Activated naive CD8-positive, alpha-beta T cell treated with anti-CD3 and anti-CD28 coated beads, Interleukin-2, amount 50 U/mL, for 16 hours (primary cell): Measurements from ENCODE around the gene SLC22A17.
"Not testable (repeated sequence)": the region's sequence is repeated elsewhere in the genome, so short reads cannot be mapped to it uniquely, and the experiment has no call there.

Source experiments
- DNase-seq: peaks from one replicate; pipeline ENCODE4 v3.0.0-alpha.2; 2020; ENCODE audit warnings: low read depth, low spot score

The SLC22A17 gene

DNA sequence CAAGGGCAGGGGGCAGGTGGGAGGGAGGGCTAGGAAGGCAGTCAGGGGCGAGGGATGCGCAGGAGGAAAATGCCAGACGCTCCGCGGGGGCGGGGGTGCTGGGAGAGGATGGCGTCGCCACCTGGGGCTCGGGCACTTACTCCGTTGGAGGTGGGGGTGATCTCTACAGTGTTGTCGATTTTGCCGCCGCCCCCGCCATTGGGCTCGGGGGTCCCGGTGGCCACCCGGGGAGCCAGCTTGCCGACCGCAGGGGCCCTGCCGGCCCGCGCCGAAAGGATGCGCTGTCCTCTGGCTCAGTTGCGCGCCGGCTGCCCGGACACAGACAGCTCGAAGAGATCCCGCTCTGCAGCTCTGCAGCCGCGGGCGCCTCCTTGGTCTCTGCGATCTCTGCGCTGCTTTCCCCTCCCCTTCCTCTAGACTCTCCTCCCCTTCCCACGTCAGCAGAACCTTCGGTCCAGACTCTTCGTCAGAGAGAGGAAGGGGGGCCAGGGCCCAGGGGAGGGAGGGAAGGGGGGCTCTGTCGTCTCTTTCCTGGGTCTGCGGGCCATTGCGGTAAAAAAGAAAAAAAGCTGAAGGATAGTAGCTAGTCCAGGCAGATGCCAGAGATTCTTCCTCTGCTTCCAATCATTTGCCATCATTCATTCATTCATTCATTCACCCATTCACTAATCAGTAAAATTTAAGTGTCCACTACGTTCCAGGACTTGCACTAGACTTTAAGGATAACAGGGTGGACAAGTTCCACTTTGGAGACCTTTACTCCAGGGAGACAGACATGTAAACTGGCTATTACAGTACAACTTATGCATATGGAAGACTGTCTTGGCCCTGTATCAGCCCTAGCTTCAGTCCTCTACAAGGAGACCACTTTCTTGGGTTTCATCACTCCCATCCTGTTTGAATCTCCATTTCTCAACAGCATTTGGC, at the start of gene SLC22A17:
TSS of gene SLC22A17 (minus strand) at position 382 of the 927 bp plus-strand sequence.
- peak; percentile 19 for DNase-seq

DNA sequence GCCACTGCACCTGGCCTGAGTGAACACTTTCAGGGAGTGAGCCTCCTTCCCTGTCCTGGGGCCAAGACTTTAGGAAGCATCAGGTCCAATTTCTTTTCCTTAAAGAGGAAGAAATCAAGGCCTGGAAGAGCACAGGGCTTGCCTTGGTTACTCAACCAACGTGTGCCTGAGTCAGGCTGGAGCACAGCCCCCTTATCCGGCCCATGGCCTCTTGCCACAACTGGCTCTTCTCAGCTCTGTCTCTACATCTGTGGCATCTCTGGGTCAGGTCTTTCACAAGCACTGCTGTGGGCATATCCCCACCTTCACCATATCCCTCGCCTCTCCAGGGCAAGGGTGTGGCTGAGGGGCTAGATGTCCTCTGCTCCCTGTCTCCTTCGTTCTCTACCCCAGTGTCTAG, 48.6 kb upstream of the SLC22A17 start:
- DNase-seq: no peak

DNA sequence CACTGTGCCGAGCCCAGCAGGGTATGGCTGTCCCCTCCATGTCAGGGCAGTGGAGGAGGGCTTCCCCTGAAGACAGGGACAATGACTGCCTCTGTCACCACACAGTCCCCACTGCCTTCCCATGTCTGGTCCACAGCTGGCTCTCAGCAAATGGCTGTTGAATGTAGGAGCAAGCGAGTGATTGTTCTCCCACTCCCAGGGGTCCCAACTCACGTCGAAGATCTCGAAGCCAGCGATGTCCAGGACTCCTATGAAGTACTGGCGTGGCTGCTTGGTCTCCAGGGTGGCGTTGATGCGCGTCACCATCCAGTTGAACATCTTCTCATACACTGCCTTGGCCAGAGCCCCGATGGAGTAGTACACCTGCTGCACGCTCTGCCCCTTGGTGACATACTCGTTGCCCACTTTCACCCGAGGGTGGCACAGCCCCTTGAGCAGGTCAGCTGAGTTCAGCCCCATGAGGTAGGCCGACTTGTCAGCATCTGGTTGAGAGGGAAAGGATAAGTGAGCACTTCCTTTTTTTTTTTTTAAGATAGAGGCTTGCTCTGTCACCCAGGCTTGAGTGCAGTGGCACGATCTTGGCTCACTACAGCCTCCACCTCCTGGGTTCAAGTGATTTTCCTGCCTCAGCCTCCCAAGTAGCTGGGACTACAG, 47.9 kb upstream of the SLC22A17 start:
- DNase-seq: not testable (repeated sequence)

DNA sequence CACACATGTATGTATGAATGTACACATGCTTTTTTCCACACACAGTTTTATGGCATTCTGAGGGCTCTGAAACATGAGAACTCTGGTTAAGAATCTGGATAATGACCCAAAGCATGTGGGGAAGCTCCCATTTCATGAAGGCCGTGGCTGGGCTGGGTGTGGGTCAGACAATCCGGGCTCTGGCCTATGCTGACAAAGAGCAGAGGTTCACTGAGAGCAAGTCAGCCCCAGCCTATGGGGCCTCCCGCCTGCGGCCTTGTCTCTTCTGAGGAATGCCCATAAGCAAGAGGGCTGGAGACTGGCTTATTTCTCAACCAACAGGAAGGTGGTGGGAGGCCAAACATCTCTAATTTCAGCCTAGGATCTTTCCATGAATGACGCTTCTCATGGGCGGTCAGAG, 46.9 kb upstream of the SLC22A17 start:
- DNase-seq: no peak

DNA sequence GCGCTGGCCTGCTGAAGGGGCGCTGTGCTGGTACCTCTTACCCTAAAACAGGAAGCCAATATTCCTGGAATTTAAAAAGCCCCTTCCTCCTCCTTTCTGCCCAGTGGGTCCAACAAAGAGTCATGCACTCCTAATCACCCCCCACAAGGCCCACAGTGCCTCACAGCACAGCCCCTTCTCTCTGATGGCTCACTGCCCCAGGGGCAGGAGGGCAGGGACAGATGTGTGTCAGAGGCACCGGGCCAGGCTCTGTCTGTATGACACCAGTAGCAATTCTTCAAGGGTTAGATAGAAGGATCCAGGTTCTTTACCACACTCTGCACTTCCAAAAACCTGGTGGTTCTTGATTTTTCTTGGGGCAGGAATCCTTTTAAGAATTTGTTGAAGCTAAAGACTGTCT, 46.4 kb upstream of the SLC22A17 start:
- DNase-seq: no peak

DNA sequence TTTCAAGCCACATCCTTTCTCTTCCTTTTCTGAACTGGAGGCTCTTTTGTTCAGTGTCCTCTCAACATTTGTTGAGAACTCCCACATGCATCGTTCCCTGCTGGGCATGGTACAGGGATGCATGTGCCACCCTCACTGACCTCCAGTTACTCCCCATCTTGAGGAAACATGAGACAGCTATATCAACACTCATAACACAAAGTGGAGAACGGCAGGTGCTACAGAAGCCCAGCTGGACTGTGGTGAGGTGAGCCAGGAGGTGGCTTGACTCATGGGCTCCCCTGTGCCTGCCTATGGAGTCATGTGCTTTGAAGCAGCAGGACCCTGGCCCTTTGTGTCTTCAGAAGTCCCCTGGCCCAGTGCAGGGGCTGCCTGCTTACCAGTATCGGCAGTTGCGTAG, 45.7 kb upstream of the SLC22A17 start:
- no peak for DNase-seq

DNA sequence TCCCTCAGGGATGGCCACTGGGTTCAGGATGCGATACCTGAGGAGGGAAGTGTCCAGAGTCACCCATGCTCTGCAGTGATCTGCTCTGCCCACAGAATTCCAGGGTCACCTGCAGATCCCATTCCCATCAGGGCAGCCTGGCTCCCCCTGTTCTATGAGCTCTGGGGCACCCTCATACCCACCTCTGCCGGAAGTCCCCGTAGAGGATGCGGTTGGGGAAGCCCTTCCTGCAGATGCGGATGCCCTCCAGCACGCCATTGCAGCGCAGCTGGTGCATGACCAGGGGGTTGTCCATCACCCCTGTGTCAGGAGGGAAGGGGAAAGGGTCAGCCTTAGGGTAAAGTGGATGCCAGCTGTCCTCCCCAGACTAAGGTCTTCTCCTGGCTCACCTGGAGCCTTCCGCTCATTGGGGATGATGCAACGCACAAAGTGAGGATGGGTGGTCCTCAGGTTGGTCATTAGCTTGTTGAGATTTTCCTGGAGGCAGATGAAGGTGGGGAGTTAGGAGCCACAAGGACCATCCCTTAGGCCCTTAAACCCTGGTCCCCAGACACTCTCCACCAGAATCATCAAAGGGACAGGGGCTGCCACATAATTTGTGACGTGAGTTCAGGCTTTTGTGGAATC, 44.2 kb upstream of the SLC22A17 start:
- no peak for DNase-seq

DNA sequence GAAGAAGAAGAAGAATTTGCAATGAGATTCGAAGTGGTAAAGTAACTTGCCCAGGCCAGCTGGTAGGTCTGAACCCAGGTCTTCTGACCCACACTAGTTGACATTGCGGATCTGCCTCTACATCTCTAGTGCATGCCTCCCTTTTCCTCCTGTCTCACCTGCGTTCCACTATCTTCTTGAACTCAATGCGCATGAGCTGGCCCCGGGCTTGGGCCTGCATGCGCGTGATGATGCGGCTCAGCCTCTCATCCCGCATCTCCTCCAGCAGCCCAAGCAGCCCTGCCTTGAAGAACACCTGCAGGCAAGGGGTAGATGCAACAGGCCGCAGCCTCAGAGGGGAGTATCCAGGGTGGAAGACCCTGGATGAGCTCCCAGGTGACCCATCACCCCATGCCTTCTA, 43.4 kb upstream of the SLC22A17 start:
- DNase-seq: no peak

DNA sequence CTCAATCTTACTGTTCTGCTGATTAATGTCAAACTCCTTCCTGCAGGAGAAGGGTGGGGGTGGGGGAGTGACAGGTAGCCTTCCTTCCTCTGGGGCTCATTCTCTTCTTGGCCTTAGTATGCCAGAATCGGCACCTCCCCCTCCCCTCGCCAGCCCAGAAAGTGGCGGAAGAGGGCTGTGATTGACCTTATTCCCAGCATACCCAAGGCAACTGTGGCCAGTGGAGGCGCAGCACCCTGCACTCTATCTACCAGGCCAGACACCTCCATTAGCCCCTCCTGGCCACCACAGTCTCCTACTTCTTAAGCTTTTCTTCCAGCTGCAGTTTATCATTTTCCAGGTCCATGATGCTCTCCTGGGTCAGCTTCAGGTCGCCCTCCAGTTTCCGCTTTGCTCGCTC, 39.9 kb upstream of the SLC22A17 start:
- no peak for DNase-seq

DNA sequence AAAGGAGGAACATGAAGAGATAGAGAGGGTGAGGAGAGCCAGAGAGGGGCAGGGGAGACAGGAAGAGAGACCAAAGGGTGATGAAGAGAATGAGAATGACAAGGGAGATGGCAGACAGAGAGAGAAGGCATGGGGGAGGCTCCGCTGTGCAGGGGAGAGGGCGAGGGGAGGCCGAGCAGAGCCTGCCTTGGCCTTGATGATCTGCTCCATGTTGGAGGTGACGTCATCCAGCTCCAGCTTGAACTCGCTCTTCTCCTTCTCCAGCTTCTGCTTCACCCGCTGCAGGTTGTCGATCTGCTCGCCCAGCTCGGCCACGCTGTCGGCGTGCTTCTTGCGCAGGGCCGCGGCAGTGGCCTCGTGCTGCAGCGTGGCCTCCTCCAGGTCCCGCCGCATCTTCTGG, 37.2 kb upstream of the SLC22A17 start:
- not testable (repeated sequence) for DNase-seq

DNA sequence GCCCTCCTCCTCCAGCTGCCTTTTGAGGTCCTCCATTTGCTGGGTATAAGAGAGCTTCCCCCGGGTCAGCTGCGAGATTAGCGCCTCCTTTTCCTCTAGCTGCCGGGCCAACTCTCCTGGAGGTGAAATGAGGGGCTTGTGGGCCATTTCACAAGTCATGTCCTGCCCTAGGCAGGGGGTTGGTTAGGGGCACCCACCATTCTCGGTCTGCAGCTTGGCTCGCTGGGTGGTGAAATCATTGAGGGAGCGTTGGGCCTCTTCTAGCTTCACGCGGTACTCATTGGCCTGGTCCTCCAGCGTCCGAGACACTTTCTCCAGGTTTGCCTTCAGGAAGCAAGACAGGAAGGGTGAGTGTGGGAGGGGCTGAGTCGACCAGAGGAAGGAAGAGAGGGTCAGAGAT, 36.7 kb upstream of the SLC22A17 start:
- no peak for DNase-seq

DNA sequence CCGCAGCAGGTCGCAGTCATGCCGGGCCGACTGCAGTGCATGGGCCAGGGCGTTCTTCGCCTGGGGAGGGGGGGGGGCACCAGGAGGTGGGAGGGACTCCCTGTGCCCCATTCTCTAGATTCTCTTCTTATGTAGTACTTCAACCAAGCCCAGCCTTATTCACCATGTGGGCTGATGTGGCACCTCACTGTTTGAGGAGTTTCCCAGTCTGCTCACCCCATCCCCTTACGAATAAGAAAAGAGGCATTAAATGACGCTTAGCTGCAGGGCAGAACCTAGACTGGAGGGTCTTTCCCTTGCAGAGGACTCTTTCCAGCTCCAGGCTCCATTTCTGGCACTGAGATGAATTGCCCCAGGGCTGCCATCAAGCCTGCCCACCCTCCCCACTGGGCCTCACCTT, 36.3 kb upstream of the SLC22A17 start:
- DNase-seq: no peak

DNA sequence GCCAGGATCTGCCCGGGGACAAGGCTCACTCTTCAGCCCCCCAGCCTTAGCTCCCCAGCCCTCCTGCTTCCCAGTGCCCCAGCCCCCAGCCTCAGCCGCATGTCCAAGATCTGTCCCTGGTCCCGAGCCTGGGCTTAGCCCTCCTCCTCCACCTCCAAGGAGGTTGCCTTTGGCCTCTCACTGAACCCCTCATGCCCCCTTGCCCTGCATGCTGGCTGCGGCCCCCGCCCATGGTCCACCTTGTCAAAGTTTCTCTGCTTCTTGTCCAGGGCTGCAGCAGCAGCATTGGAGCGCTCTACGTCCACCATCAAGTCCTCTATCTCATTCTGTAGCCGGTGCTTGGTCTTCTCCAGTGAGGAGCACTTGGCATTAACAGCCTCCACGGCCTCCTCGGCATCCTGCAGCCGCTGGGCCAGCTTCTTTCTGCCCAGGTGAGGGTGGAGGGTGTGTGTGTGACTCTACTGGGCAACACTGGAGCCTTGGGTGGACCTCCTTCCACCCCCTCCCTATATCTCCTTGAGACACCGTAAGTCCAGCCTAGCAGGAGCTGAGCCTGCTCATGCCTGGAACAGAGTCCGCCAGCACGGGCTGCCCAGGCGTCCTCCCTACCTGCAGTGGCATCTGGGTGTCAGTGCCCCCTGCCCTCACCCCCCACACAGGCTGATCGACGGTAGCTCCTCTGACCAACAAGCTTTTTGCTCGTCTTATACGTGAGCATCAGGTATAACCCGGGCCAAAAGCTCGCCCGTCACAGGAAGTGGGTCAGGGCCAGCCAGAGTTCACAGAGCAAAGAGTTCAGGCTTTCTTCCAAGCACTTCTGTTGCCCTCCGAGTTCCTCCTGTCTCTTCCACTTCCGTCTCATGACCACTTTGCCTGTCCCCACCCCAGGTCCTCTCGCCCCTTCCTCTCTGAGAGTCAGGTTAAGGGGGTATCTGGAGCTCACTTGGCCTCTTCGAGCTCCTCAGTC, 35.5 kb upstream of the SLC22A17 start:
- DNase-seq: no peak

DNA sequence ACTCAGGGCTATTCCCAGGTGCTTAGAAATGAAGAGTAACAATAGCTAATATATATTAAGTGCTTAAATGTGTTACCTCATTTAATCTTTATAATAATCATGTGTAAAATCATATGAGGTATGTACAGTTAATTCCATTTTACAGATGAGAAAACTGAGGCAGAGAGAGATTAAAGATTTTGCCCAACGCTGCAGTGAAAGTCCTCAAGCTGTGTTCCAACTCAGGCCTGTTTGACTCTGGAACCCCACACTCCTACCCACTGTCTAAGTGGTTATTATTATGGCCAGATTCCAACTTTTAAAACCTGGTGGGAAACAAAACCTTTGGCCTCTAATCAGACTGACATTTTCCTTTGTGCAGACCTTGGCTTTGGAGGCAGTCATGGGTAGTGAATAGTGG, 34.3 kb upstream of the SLC22A17 start:
- DNase-seq: no peak

DNA sequence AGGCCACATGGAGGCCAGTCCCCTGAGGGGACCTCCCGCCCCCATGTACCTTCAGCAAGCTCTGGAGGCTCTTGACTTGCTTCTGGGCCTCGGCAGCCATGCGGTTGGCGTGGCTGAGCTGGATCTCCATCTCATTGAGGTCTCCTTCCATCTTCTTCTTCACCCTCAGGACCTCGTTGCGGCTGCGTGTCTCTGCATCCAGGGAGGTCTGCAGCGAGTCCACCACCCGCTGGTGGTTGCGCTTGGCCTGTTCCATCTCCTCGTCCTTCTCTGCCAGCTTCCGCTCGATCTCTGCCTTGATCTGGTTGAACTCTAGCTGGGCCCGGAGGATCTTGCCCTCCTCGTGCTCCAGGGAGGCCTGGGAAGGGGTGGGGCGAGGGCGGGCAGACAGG, 33.6 kb upstream of the SLC22A17 start:
- DNase-seq: not testable (repeated sequence)

DNA sequence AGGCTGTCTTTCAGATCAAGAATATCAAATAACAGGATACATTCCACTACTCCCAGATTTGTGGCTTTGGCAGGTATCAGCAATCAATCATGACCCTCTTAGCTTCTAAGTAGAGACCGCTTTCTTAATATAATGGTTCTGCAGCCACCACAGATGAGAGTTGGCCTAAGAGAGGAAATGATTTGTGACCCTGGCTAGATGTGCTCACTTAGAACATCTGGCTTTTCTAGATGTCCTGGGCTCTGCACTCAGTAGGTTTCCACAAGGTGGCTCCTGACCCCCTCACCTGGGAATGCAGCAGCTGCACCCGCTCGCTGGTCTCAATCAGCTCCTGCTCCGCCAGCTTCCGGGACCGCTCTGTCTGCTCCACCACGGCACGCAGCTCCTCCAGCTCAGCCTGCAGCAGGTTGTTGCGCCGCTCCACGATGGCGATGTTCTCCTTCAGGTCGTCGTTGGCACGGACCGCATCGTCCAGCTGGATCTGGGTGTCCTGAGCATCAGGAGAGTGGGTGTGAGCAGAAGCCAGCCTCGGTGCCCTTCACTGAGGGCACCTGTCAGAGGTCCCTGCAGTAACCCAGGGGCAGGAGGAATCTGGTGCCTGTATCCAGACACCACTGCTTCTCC, 33.1 kb upstream of the SLC22A17 start:
- DNase-seq: no peak

DNA sequence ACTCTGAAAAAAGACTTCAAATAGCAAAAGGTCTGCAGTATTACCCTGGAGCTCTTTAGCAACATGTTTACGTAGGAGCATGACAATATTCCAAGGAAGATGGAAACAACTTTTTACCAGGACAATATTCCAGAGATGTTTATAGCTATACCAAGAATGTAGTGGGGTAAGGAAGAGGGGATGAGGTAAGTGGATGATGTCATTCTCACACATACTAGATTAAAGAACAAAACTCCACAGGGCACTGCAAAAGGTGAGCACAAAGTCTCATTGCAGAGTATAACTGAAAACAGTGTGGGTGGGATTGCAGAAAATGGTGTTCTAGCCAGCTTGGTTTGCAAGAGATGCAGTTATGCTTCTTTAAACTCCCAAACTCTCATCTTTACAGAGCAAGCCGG, 32.6 kb upstream of the SLC22A17 start:
- DNase-seq: no peak

DNA sequence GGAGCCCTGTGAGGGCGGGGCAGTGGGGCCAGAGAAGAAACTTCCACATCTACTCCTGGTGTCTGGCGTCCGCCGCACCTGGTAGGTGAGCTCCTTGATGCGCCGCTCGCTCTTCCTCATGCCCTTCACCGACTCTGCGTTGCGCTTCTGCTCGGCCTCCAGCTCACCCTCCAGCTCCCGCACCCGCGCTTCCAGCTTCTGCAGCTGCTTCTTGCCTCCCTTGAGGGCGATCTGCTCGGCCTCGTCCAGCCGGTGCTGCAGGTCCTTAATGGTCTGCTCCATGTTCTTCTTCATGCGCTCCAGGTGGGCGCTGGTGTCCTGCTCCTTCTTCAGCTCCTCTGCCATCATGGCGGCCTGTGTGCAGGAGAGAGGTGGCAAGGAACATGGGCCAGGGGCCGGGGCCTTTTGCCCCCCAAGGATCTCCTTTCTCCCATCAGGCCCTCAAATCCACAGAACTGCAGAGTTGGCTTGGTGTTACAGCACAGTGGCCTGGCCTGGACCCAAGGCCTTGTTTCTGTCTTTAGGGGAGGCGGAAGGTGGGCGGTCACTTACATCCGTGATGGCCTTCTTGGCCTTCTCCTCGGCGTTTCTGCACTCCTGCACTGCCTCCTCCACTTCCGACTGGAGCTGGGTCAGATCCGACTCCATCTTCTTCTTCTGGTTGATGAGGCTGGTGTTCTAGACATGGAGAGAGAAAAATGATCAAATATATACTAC, 31.8 kb upstream of the SLC22A17 start:
- DNase-seq: no peak

DNA sequence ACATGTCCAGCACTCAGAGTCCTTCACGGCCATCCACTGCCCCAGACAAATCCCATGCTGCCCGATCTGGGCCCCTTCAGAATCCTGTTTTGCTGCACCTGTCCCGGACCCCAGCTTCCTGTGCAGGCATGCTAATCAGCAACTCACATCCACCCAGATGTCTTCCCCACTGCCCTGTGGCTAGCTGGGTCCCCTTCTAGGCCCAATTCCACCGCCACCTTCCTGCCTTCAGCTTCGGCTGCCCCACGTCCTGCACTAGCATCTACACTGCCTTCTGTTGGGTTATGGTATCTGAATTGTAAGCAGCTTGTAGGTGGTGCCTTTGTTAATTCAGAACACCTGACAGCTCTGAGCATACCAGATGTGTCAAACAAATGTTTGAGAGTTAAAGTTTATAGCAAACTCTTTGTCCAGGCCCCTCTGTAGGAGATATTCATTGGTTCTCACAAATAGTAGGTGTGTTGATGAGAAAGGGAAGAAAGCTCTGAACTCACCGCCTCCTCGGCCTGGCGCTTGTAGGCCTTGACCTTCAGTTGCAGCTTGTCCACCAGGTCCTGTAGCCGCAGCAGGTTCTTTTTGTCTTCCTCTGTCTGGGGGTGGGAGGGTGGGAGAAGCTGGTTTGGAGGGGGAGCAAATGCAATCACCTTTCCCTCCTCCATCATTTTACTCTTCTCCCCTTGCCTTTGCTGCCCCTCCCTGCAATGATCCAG, 30.2 kb upstream of the SLC22A17 start:
- no peak for DNase-seq

DNA sequence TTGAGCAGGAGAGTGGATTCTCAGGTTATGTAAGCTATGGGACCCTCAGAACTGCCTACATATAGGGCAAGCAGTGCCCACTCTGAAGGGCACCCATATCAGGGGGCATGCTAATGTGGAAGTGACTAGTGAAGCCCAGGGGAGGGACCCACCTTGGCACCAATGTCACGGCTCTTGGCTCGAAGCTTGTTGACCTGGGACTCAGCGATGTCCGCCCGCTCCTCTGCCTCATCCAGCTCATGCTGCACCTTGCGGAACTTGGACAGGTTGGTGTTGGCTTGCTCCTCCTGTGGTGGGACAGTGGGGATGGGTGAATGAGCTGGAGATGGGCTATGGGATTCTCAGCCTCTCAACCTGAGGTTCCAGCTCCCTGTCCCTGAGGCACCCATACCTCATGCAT, 29.6 kb upstream of the SLC22A17 start:
- no peak for DNase-seq
